ENCODE measurements around the gene EFCAB8. TPM values are rescaled to one million over a fixed set of nuclear protein-coding genes. Genes with fewer than 3 reads are reported as not detected.

Gene EFCAB8
- total RNA-seq, 4 donors from 2014 or later: 0.13 to 0.78 TPM; not detected in 2

GRCh38 chr20:32819992-32820697 is 38.6 kb upstream of the EFCAB8 start:
- H3K27me3 ChIP-seq: no peaks in the 10 kb centered on the region
- H3K27ac ChIP-seq: peak overlapping the region; percentile 80 to 99 (median 96)
- no peak for TF ChIP-seq POLR2AphosphoS5 (IDR thresholded peaks at IDR 0.05)
- TF ChIP-seq POLR2A (IDR thresholded peaks at IDR 0.05): peak in 1 of 2 donors; percentile 37
- peaks cover 2 to 52% (median 26%) of the 10 kb centered on the region in 3 donors for H3K4me1 ChIP-seq
- H3K9me3 ChIP-seq: no peaks in the 10 kb centered on the region
- peak overlapping the region; percentile 71 to 81 for H3K4me3 ChIP-seq
- H3K36me3 ChIP-seq: no peaks in the 10 kb centered on the region
- 0% methylated on average over 6 to 9 of the region's 58 CpGs for WGBS, 2 donors (ENCODE audit: low coverage in 1 of 2)
- ATAC-seq: peak; percentile 85

DNA sequence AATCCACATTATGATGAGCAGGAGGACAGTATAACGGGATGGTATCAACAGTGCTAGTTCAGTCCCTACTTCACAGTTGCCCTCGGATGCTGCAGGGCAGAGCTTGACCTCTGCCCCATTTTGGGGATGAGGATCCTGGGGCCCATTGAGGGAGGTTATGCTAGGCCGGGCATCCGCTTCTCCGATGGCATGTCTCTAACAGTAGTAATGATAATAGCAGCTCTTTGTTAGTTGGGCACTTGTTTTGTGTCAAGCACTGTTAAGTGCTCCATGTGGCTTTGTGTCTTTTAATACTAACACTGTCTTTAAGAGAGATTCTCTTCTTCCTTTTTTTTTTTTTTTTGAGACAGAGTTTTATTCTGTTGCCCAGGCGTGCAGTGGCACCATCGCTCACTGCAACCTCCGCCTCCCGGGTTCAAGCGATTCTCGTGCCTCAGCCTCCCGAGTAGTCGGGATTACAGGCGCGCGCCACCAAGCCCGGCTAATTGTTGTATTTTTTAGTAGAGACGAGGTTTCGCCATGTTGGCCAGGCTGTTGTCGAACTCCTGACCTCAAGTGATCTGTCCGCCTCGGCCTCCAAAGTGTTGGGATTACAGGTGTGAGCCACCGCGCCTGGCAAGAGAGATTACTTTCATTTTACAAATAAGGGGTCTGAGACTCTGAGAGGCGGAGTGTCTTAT is 37.9 kb upstream of the EFCAB8 start:
- no peaks in the 10 kb centered on the region for H3K9me3 ChIP-seq
- TF ChIP-seq EP300 (IDR thresholded peaks at IDR 0.05): no peak
- TF ChIP-seq CTCF (IDR thresholded peaks at IDR 0.05): no peak
- TF ChIP-seq POLR2AphosphoS5 (IDR thresholded peaks at IDR 0.05): no peak
- no peak for TF ChIP-seq POLR2A (IDR thresholded peaks at IDR 0.05)
- no peak for ATAC-seq
- 36 to 57% methylated on average over 5 to 6 of the region's 25 CpGs for WGBS, 2 donors (ENCODE audit: low coverage in 1 of 2)
- H3K36me3 ChIP-seq: peaks cover 0 to 2% of the 10 kb centered on the region in 2 donors
- peak overlapping the region; percentile 71 to 81 for H3K4me3 ChIP-seq
- peak overlapping the region; percentile 80 to 99 (median 96) for H3K27ac ChIP-seq
- peaks cover 2 to 56% (median 26%) of the 10 kb centered on the region in 3 donors for H3K4me1 ChIP-seq
- H3K27me3 ChIP-seq: no peaks in the 10 kb centered on the region

DNA sequence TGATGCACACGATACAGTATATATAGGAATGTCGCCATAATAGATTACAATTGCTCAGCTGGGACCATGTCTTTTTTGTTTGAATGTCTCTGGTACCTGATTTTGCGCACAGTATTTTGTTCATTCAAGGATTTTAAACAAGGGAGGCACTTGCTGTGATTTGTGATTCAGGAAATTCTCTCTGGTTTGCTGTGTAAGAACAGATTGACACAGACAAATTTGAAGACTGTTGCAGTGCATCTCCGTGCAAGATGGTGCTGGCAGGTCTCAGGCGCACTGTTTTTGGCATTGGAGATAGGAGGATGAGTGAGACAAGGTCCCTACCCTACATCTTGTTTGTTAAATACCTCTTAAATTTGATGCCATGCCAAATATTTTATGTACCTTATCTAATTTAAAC is 36.5 kb upstream of the EFCAB8 start:
- Histone ChIP-seq H3K4me3 (no peak overlapping the region), H3K4me1 (peaks cover 2 to 56% (median 26%) of the 10 kb centered on the region in 3 donors), H3K36me3 (peaks cover 0 to 16% of the 10 kb centered on the region in 2 donors), H3K27me3 (no peaks in the 10 kb centered on the region), H3K9me3 (no peaks in the 10 kb centered on the region), H3K27ac (peak overlapping the region in 3 of 4 donors; percentile 68 to 98 (median 93))
- ATAC-seq: no peak
- WGBS, 2 donors (ENCODE audit: low coverage in 1 of 2): 52 to 63% methylated on average over 5 of the region's 5 CpGs
- TF ChIP-seq CTCF (IDR thresholded peaks at IDR 0.05) (no peak), POLR2A (IDR thresholded peaks at IDR 0.05) (no peak), EP300 (IDR thresholded peaks at IDR 0.05) (no peak), POLR2AphosphoS5 (IDR thresholded peaks at IDR 0.05) (no peak)

DNA sequence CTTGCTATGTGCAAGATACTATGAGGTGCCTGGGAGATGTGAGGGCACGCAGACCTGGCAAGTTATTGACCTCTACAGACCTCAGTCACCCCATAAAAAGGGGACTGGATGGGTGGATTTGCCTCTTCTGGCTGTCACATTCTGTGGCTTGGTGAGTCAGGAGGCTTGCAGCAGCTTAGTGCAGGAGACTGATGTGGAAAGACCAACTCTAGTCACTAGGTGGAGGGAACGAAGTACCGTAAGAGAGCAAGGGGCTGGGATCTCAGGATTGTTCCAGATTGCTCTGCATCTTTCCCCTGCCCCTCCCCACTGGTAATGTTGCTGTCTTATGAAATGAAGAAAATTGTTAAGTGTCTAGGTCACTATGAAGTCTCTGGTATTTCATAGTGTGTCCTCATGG is 35.6 kb upstream of the EFCAB8 start:
- WGBS, 2 donors (ENCODE audit: low coverage in 1 of 2): 17 to 37% methylated on average over 2 to 3 of the region's 3 CpGs
- H3K27me3 ChIP-seq: no peaks in the 10 kb centered on the region
- ATAC-seq: peak; percentile 30
- no peak for TF ChIP-seq CTCF (IDR thresholded peaks at IDR 0.05)
- no peak for TF ChIP-seq EP300 (IDR thresholded peaks at IDR 0.05)
- TF ChIP-seq POLR2AphosphoS5 (IDR thresholded peaks at IDR 0.05): no peak
- peak overlapping the region in 3 of 4 donors; percentile 68 to 98 (median 93) for H3K27ac ChIP-seq
- peaks cover 2 to 61% (median 26%) of the 10 kb centered on the region in 3 donors for H3K4me1 ChIP-seq
- H3K9me3 ChIP-seq: no peaks in the 10 kb centered on the region
- H3K4me3 ChIP-seq: no peak overlapping the region
- H3K36me3 ChIP-seq: peaks cover 0 to 24% of the 10 kb centered on the region in 2 donors

- peaks cover 0 to 32% of the 10 kb centered on the region in 2 donors for H3K36me3 ChIP-seq
- 68 to 76% methylated on average over 5 to 6 of the region's 7 CpGs for WGBS, 2 donors (ENCODE audit: low coverage in 1 of 2)
- H3K27me3 ChIP-seq: no peaks in the 10 kb centered on the region
- peak overlapping the region in 3 of 4 donors; percentile 51 to 98 (median 93) for H3K27ac ChIP-seq
- H3K9me3 ChIP-seq: no peaks in the 10 kb centered on the region
- TF ChIP-seq POLR2AphosphoS5 (IDR thresholded peaks at IDR 0.05) (no peak), CTCF (IDR thresholded peaks at IDR 0.05) (no peak), EP300 (IDR thresholded peaks at IDR 0.05) (no peak), POLR2A (IDR thresholded peaks at IDR 0.05) (no peak)
- ATAC-seq: no peak
- H3K4me1 ChIP-seq: peaks cover 3 to 70% (median 26%) of the 10 kb centered on the region in 3 donors
- no peak overlapping the region for H3K4me3 ChIP-seq
Observed at GRCh38 chr20:32823737-32824588, 34.8 kb upstream of the EFCAB8 start.
